ENCODE data around the gene CCDC24. TPM values are rescaled to one million over a fixed set of nuclear protein-coding genes. Genes with fewer than 3 reads are reported as not detected.

CCDC24 gene
- total and polyA plus RNA-seq, 2 of the 4 experiments (the other 2 are of a cell fraction), result 1.4 to 4.6 TPM

DNA sequence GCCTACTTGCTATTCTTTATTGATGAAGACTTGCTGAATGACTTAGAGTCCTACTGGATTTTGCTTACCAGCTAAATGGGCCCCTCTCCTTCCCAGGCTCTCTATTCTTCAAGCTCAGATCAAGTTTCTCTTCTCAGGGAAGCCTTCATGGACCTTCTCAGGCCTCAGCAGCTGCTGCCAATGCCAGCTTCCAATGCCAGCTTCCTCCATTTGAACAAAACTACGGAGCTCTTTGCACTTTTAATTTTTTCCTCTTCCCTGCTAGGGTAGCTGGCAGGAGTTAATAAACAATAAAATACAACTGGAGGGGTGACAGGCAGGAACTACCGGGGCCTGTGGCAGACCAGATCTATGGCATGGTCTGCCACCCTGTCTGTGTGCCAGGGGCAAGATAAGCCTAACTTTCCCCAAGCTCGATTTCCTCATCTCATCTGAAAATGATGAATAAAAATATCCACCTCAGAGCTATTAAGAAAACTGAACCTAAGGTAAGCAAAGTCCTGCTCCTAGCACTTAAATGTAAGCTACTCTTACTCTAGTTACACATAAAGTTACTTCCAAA, 45.6 kb upstream of the CCDC24 start:
- WGBS, 2 experiments (ENCODE audit: extremely low coverage in 2 of 2, insufficient read length in 1 of 2), result no CpG with 5 or more reads among the region's 3 CpGs
- DNase-seq, result no peak
- Histone ChIP-seq H2BK120ac (ENCODE audit: low read depth, low read length) (no peak overlapping the region; the same call in 1 of the 2 replicates), H4K8ac (ENCODE audit: low read depth in 2 of 2, low read length in 2 of 2) (peak overlapping the region; percentile 68 to 93; a peak in 1 of 4 replicates), H2AK5ac (ENCODE audit: low read depth, low read length) (no peak overlapping the region), H3K9me3 (ENCODE audit: control insufficient read depth, insufficient read depth, low read length) (no peaks in the 10 kb centered on the region), H2AK9ac (replicated peaks; ENCODE audit: low read depth, low read length, poor library complexity) (no peak overlapping the region), H4K91ac (ENCODE audit: insufficient read depth, low read depth, low read length) (no peak overlapping the region), H2BK15ac (ENCODE audit: low read depth, low read length) (no peak overlapping the region), H4K20me1 (ENCODE audit: insufficient read depth, low read length) (no peaks in the 10 kb centered on the region), H3K56ac (ENCODE audit: extremely low read depth, insufficient read depth, low read length) (no peak overlapping the region; the same call in 1 of the 2 replicates), H3K27me3 (ENCODE audit: control insufficient read depth, insufficient read depth, low read length) (no peaks in the 10 kb centered on the region), H2BK20ac (ENCODE audit: low read depth, low read length) (no peak overlapping the region), H3K18ac (ENCODE audit: low read depth, low read length) (no peak overlapping the region), H3K79me1 (ENCODE audit: low read depth in 1 of 2, low read length in 2 of 2) (peaks cover 9 to 40% of the 10 kb centered on the region in 2 experiments; a peak in 3 of 4 replicates), H3K4me2 (ENCODE audit: low read depth, low read length) (peak overlapping the region; percentile 70), H3K4me1 (ENCODE audit: control insufficient read depth, insufficient read depth, low read length) (peaks cover 15% of the 10 kb centered on the region), H3K4me3 (ENCODE audit: insufficient read depth, low read depth, low read length) (peak overlapping the region; percentile 67), H3K36me3 (ENCODE audit: control insufficient read depth, insufficient read depth, low read length) (peaks cover 5% of the 10 kb centered on the region), H2BK5ac (ENCODE audit: low read depth, low read length, poor library complexity, severe bottlenecking) (no peak overlapping the region), H3K4ac (ENCODE audit: low read depth, low read length) (peak overlapping the region; percentile 30), H2AFZ (replicated peaks; ENCODE audit: low read length, poor library complexity) (peak overlapping the region; percentile 96), H3K9me1 (ENCODE audit: insufficient read depth, low read length) (peaks cover 14% of the 10 kb centered on the region), H4K5ac (ENCODE audit: low read depth, low read length) (no peak overlapping the region), H3K23ac (ENCODE audit: low read depth, low read length) (peak overlapping the region; percentile 51; the same call in 1 of the 2 replicates), H3K27ac (ENCODE audit: insufficient read depth, low read length) (no peak overlapping the region), H3K14ac (replicated peaks; ENCODE audit: low read depth, low read length) (peak overlapping the region; percentile 59), H3K9ac (ENCODE audit: low read depth, low read length) (peak overlapping the region; percentile 34; the same call in 1 of the 2 replicates)
- dilution Hi-C loops (cut with HindIII; ENCODE audit: low sequenced_read_pairs, unreplicated experiment), result no loop called here
- ATAC-seq (ENCODE audit: low read depth), result no peak
- intact Hi-C loops (cut with micrococcal nuclease), result loop anchor here (1.0 to 2.0 kb wide), 2 partner anchors 23 to 182 kb away; no protein-coding TSS in a partner anchor
- no TSS peak for BruUV-seq (replicated peaks)
- POLR2A ChIA-PET (ENCODE audit: unreplicated experiment), result interaction anchor here (0.6 kb wide), 1 partner anchor 135 kb away, joined by 3 read pairs; no protein-coding TSS in a partner anchor
- in situ Hi-C loops (cut with MboI; ENCODE audit: low sequenced_read_pairs), result no loop called here
- CTCF ChIA-PET, result interaction anchor here (0.9 to 3.5 kb wide), 5 partner anchors 11 to 182 kb away, joined by 3 to 21 read pairs (median 6); partner anchors contain the start of gene DPH2
- TF ChIP-seq, protein P1, sequence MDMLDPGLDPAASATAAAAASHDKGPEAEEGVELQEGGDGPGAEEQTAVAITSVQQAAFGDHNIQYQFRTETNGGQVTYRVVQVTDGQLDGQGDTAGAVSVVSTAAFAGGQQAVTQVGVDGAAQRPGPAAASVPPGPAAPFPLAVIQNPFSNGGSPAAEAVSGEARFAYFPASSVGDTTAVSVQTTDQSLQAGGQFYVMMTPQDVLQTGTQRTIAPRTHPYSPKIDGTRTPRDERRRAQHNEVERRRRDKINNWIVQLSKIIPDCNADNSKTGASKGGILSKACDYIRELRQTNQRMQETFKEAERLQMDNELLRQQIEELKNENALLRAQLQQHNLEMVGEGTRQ (IDR thresholded peaks at IDR 0.05; ENCODE audit: low read depth, low read length), result no peak
- TF ChIP-seq RFX5 (IDR thresholded peaks at IDR 0.05; ENCODE audit: low read depth, low read length), result no peak
- TF ChIP-seq MXI1 (IDR thresholded peaks at IDR 0.05; ENCODE audit: borderline replicate concordance, low read depth, low read length), result no peak
- no peak for TF ChIP-seq POLR2A (IDR thresholded peaks at IDR 0.05; ENCODE audit: low read depth, low read length)
- TF ChIP-seq CTCF (conservative IDR thresholded peaks at IDR 0.05; ENCODE audit: low read depth, low read length), result no peak
- no peak for TF ChIP-seq MAFK (IDR thresholded peaks at IDR 0.05; ENCODE audit: low read depth, low read length)
- TF ChIP-seq BHLHE40 (IDR thresholded peaks at IDR 0.05; ENCODE audit: low read depth, low read length), result no peak
- TF ChIP-seq FOS (IDR thresholded peaks at IDR 0.05; ENCODE audit: low read depth, low read length), result no peak
- TF ChIP-seq NFE2L2 (IDR thresholded peaks at IDR 0.05; ENCODE audit: low read depth, low read length), result no peak
- no peak for TF ChIP-seq SMC3 (IDR thresholded peaks at IDR 0.05; ENCODE audit: low read depth, low read length)
- TF ChIP-seq RCOR1 (IDR thresholded peaks at IDR 0.05; ENCODE audit: insufficient replicate concordance, low read length), result no peak
- no peak for TF ChIP-seq CEBPB (IDR thresholded peaks at IDR 0.05; ENCODE audit: low read depth, low read length)
- no peak for TF ChIP-seq ELK1 (IDR thresholded peaks at IDR 0.05; ENCODE audit: borderline replicate concordance, low read depth, low read length)
- no peak for TF ChIP-seq RAD21 (IDR thresholded peaks at IDR 0.05; ENCODE audit: low read length)
- TF ChIP-seq CHD1 (IDR thresholded peaks at IDR 0.05; ENCODE audit: low read depth, low read length), result no peak
